Activated naive CD4-positive, alpha-beta T cell treated with anti-CD3 and anti-CD28 coated beads, Interleukin-2, amount 50 U/mL, for 24 hours (primary cell): ENCODE measurements around the gene CMTM7.
"Not testable (repeated sequence)": the region's sequence is repeated elsewhere in the genome, so short reads cannot be mapped to it uniquely, and the experiment has no call there.

Experiments
- H3K27ac Mint-ChIP-seq: one replicate; pipeline ENCODE4 v1.8.0; 2021; ENCODE audit warnings: mild to moderate bottlenecking, mixed read lengths
- H3K27me3 Mint-ChIP-seq: one replicate; pipeline ENCODE4 v1.8.0; 2021; ENCODE audit warnings: mixed read lengths
- H3K36me3 Mint-ChIP-seq: one replicate; pipeline ENCODE4 v1.8.0; 2021; ENCODE audit warnings: mixed read lengths
- H3K4me1 Mint-ChIP-seq: one replicate; pipeline ENCODE4 v1.8.0; 2021; ENCODE audit warnings: mixed read lengths
- H3K4me3 Mint-ChIP-seq: one replicate; pipeline ENCODE4 v1.8.0; 2021; ENCODE audit warnings: mild to moderate bottlenecking, mixed read lengths
- H3K9me3 Mint-ChIP-seq: one replicate; pipeline ENCODE4 v1.8.0; 2021; ENCODE audit warnings: mixed read lengths

The CMTM7 gene

DNA sequence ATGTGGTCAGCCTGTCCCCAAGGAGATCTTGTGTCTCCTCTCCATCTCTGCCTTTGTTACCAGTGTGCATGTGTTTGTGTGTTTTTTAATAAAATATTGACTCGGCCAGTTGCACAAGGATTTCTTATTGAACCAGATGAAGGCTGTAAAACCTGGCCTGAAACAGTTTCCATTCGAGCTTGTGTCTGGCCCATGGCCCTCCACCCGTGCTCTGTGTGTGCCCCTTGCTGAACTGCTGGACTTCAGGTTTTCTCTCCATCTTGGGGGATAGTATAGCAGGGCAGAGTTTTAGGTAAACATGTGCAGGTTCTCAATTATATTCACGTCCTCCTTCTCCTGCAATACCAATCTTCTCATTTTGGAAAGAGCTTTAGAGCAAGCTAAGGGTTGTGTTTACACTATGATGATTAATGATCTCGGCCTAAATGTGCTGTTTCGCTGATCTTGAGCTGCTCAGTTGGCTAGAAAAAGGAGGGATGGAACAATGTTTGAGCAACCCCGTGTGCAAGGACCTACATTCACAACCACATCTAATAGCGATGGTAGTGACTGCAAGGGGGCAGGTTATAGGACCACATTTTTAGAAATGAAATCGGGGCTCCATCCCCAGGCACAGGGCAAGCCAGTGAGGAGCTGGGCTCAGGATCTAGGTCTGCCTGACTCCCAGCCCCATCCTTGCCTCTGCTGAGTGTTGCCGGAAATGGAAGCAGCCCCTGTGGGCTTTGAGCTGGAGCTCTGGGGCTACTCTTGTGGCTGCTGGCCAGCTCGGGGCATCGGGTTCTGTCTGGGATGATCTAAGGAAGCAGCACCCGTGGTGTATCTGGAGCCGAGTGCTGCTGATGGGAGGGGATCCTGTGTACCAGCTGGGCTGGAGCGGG lies 63.3 kb downstream of the CMTM7 start:
- H3K4me3 Mint-ChIP-seq, result peak overlapping the region; percentile 62
- peak overlapping the region; percentile 94 for H3K27ac Mint-ChIP-seq
- H3K36me3 Mint-ChIP-seq, result peaks cover 23% of the 10 kb centered on the region
- no peaks in the 10 kb centered on the region for H3K27me3 Mint-ChIP-seq
- peaks cover 5% of the 10 kb centered on the region for H3K9me3 Mint-ChIP-seq
- H3K4me1 Mint-ChIP-seq, result peaks cover 63% of the 10 kb centered on the region

DNA sequence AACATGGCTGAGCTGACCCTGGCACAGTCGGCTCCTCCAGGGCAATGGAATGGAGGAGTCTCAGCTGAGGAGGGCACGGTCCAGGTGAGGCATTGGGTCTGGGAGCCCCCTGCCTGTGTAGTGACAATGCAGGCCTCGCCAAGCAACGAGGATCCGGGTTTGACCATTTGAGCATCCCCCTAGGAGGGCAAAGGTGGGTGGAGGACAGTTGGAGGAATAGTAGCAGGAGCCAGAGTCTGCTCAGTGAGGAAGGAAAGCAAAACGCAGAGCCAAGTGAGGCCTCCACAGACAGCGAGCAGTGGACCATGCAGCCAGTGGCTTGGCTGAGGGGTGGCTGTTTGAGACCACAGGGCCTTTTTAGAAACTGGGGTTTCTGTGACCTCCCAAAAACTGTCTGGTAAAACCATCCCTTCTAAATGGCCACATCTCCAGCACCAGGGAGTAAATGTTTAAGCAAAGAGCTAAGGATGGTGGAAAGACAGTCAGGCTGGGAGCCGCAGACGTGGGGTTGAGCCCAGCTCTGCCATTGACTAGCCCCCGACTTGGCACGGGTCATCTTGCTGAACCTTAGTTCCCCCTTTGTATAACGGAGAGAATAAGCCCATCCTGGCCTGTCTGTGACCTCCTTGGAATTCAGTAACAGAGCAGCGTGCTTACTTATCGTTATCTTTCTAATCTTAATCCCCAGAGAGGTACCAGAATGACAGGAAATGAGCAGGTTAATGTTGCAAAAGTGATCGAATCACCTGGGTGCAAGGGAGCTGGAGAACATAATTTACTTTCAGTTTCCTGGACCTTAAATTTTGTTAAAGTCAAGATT lies 64.2 kb downstream of the CMTM7 start:
- Mint-ChIP-seq H3K27me3 (no peaks in the 10 kb centered on the region), H3K27ac (peak overlapping the region; percentile 94), H3K36me3 (peaks cover 18% of the 10 kb centered on the region), H3K9me3 (peaks cover 5% of the 10 kb centered on the region), H3K4me1 (peaks cover 55% of the 10 kb centered on the region), H3K4me3 (peak overlapping the region; percentile 62)

- peaks cover 5% of the 10 kb centered on the region for H3K9me3 Mint-ChIP-seq
- H3K4me3 Mint-ChIP-seq, result peak overlapping the region; percentile 62
- H3K36me3 Mint-ChIP-seq, result peaks cover 18% of the 10 kb centered on the region
- peak overlapping the region; percentile 94 for H3K27ac Mint-ChIP-seq
- peaks cover 53% of the 10 kb centered on the region for H3K4me1 Mint-ChIP-seq
- no peaks in the 10 kb centered on the region for H3K27me3 Mint-ChIP-seq
These were observed 64.9 kb downstream of the CMTM7 start for GRCh38 chr3:32456429-32457130.

DNA sequence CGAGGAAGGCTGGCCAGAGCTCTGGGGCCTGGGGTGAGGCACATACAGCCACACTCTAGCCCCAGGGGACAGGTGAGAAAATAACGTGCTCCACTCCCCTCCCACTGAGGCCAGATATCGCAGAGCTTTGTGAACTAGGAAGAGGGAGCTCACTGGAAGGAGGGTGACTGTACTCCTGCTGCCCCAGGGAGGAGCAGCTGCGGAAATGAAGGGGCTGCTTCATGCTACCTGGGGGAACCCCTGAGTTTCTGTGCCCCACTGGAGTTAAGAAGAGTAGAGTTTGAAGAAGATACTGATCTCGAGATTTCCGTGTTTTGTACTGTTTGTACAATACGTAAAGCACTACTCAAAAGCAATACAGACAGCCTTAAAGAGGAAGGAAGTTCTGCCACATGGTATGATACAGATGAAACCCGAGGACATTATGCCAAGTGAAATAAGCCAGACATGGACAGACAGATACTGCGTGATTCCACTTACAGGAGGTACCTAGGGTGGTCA lies 66.4 kb downstream of the CMTM7 start:
- peaks cover 12% of the 10 kb centered on the region for H3K36me3 Mint-ChIP-seq
- peaks cover 5% of the 10 kb centered on the region for H3K9me3 Mint-ChIP-seq
- H3K4me3 Mint-ChIP-seq, result peak overlapping the region; percentile 73
- no peaks in the 10 kb centered on the region for H3K27me3 Mint-ChIP-seq
- H3K4me1 Mint-ChIP-seq, result peaks cover 49% of the 10 kb centered on the region
- H3K27ac Mint-ChIP-seq, result peak overlapping the region; percentile 95

DNA sequence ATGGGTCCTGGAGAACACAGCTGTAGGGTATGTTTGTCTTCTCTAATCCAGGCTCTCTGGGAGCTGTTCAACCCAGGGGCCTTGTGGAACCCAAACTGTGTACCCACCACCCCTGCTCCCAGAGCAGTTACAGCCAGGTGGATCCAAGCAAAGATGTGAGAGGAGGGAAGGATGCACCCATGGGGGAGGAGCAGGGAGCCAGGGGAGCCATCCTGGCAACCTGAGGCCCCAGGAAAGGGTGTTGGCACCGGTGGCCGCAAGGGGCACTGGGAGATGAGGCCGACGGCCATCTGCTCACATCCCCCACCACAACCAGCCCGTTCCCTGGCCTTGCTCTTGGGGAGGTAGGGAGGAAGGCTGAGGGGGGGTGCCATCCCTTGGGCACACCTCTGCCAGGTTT lies 67.8 kb downstream of the CMTM7 start:
- Mint-ChIP-seq H3K4me1 (peaks cover 40% of the 10 kb centered on the region), H3K27ac (no peak overlapping the region), H3K9me3 (peaks cover 5% of the 10 kb centered on the region), H3K36me3 (peaks cover 7% of the 10 kb centered on the region), H3K27me3 (no peaks in the 10 kb centered on the region), H3K4me3 (no peak overlapping the region)

GRCh38 chr3:32460031-32460749 lies 68.5 kb downstream of the CMTM7 start:
- Mint-ChIP-seq H3K4me3 (no peak overlapping the region), H3K27ac (no peak overlapping the region), H3K27me3 (no peaks in the 10 kb centered on the region), H3K36me3 (peaks cover 4% of the 10 kb centered on the region), H3K9me3 (peaks cover 5% of the 10 kb centered on the region), H3K4me1 (peaks cover 38% of the 10 kb centered on the region)

GRCh38 chr3:32460817-32461496 lies 69.3 kb downstream of the CMTM7 start:
- peaks cover 38% of the 10 kb centered on the region for H3K4me1 Mint-ChIP-seq
- not testable (repeated sequence) for H3K36me3 Mint-ChIP-seq, H3K27ac Mint-ChIP-seq, H3K4me3 Mint-ChIP-seq, H3K27me3 Mint-ChIP-seq, H3K9me3 Mint-ChIP-seq

DNA sequence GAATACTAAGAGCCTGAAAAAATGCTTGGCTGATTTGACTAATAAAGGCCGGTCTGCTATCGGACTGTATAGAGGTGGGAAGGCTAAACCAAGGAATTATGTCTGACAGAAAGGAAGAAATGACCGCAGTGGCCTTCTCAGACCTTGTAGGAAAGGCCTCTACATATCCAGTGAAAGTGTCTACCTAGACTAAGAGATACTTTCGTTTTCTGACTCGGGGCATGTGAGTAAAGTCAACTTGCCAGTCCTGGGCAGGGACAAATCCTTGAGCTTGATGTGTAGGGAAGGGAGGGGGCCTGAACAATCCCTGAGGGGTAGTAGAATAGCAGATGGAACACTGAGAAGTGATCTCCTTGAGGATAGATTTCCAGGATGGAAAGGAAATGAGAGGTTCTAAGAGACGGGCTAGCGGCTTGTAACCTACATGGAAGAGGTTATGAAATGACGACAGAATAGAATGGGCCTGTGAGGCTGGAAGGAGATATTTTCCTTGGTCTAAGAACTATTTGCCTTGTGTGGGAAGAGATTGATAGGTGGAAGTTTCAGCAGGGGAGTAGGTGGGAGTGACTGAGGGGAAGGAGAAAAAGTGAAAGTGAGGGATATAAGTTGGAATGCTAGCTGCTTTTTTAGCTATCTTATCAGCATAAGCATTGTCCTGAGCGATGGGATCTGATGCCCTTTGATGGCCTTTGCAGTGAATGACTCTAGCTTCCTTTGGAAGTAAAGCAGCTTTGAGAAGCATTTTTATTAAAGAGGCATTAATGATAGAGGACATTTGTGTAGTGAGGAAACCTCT lies 70.7 kb downstream of the CMTM7 start:
- not testable (repeated sequence) for H3K36me3 Mint-ChIP-seq, H3K27ac Mint-ChIP-seq, H3K9me3 Mint-ChIP-seq, H3K27me3 Mint-ChIP-seq, H3K4me3 Mint-ChIP-seq
- H3K4me1 Mint-ChIP-seq, result peaks cover 34% of the 10 kb centered on the region

- not testable (repeated sequence) for H3K4me3 Mint-ChIP-seq, H3K27me3 Mint-ChIP-seq, H3K9me3 Mint-ChIP-seq, H3K36me3 Mint-ChIP-seq, H3K27ac Mint-ChIP-seq
- H3K4me1 Mint-ChIP-seq, result peaks cover 29% of the 10 kb centered on the region
These were observed 71.8 kb downstream of the CMTM7 start for GRCh38 chr3:32463415-32463814.

DNA sequence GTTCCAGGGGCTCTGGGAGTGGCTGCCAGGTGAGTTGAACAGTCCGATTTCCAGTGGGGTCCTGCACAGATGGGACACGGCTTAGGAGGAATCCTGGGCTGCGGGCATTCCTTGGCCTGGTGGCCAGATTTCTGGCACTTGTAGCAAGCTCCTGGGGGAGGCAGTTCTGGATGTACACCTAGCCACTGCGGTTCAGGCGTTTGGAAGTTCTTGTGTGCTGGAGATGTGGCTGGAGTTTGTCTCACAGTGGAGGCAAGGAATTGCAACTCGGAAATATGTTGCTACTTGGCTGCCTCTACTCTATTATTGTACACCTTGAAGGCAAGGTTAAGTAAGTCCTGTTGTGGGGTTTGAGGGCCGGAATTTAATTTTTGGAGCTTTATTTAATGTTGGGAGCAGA lies 73.1 kb downstream of the CMTM7 start:
- H3K4me3 Mint-ChIP-seq, H3K36me3 Mint-ChIP-seq, H3K9me3 Mint-ChIP-seq, H3K27me3 Mint-ChIP-seq: not testable (repeated sequence)
- H3K4me1 Mint-ChIP-seq, result peaks cover 40% of the 10 kb centered on the region
- H3K27ac Mint-ChIP-seq, result peak overlapping the region; percentile 41

- peak overlapping the region; percentile 33 for H3K27ac Mint-ChIP-seq
- peaks cover 56% of the 10 kb centered on the region for H3K4me1 Mint-ChIP-seq
- H3K4me3 Mint-ChIP-seq, result not testable (repeated sequence)
These were observed 75.2 kb downstream of the CMTM7 start for GRCh38 chr3:32466808-32467207.

DNA sequence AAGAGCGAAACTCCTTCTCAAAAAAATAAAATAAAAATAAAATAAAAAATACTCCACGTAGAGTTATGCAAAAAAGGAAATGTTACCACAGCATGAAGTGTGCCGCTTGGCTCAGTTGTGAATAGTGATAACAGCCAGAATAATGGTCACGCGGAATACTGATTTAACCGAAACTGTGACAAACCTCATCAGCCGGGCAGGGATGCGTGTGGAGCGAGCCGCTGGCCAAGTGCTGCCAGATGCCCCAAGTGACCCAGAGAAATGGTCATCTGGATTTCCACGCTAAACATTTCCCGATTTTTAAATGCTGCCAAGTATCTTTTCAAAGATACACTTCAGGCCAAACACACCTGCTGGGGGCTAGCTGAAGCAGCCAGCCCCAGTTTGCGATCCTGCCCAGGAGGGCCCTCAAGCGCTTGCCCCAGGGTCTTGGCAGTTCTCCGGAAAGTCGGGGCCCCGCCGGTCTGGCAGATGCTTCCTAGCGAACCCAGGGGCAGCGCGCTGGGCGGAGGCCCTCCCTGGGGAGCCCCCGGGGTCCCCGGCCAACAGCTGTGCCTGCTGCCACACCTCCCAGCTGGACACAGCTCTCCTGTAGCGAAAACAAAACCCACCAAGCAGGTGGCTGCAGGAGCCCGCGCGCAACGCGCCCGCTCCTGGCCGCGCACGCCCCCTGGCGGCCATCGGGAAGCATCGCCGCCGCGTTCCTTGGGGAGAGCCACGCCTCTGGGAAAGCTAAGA lies 75.8 kb downstream of the CMTM7 start:
- H3K4me1 Mint-ChIP-seq, result peaks cover 58% of the 10 kb centered on the region
- H3K4me3 Mint-ChIP-seq, result peak overlapping the region; percentile 26
- no peaks in the 10 kb centered on the region for H3K9me3 Mint-ChIP-seq
- peaks cover 2% of the 10 kb centered on the region for H3K36me3 Mint-ChIP-seq
- H3K27ac Mint-ChIP-seq, result no peak overlapping the region
- no peaks in the 10 kb centered on the region for H3K27me3 Mint-ChIP-seq

More at GRCh38 chr3:32466808-32467207, 75.2 kb downstream of the CMTM7 start:
- not testable (repeated sequence) for H3K9me3 Mint-ChIP-seq, H3K27me3 Mint-ChIP-seq, H3K36me3 Mint-ChIP-seq

GRCh38 chr3:32469151-32469874 lies 77.7 kb downstream of the CMTM7 start:
- Mint-ChIP-seq H3K36me3 (peaks cover 9% of the 10 kb centered on the region), H3K4me3 (no peak overlapping the region), H3K4me1 (peaks cover 62% of the 10 kb centered on the region), H3K27me3 (no peaks in the 10 kb centered on the region), H3K27ac (no peak overlapping the region), H3K9me3 (no peaks in the 10 kb centered on the region)
